ENCODE data around the gene FTL. TPM values are rescaled to one million over a fixed set of nuclear protein-coding genes. Genes with fewer than 3 reads are reported as not detected.

FTL gene
- total RNA-seq, 1 experiment from 2014 or later = 3,106 TPM

DNA sequence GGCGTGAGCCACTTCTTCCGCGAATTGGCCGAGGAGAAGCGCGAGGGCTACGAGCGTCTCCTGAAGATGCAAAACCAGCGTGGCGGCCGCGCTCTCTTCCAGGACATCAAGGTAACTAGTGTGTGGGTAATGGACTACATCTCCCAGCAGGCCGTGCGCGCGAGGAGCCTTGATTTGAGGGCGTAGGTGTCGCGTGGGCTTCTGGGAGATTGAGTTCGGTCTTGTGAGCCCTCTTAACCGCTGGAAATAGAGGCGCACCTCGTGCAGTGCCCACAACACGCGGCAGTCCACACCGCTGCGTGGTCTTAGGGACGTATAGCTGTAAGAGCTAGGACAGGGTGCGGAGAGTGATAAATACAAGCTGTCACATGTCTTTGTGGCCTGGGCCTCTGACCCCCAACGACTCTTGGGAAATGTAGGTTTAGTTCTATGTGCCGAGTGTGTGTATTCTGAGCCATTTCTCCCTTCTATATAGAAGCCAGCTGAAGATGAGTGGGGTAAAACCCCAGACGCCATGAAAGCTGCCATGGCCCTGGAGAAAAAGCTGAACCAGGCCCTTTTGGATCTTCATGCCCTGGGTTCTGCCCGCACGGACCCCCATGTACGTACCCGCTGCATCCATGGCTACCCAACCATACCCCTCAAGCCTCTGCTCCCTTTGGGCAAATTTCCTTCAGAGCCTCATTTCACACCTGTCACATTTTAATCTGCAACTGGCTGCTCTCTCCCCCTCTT lies 864 bp downstream of the FTL start:
- DNase-seq (ENCODE audit: low read depth) = peak; percentile 88

DNA sequence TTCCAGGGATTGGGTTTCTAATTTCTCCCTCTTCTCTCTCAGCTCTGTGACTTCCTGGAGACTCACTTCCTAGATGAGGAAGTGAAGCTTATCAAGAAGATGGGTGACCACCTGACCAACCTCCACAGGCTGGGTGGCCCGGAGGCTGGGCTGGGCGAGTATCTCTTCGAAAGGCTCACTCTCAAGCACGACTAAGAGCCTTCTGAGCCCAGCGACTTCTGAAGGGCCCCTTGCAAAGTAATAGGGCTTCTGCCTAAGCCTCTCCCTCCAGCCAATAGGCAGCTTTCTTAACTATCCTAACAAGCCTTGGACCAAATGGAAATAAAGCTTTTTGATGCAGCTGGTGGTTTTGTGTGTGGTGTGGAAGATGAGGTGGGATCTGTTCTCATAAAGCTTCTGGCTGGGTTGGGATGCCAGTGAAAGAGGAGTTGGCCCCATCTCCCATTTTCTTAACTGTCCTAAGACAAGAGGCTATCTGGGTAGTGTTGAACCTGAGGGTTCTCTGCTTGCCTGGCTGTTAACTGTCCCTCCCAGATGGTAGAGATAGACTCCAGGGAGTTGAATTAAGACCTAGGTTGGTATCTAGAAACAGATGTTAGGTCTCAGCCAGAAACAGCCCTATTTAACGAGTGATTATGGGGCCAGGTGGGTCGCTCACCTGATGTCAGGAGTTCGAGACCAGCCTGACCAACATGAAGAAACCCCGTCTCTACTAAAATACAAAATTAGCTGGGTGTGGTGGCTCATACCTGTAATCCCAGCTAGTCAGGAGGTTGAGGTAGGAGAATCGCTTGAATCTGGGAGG lies 1.6 kb downstream of the FTL start:
- DNase-seq (ENCODE audit: low read depth) = peak; percentile 28

DNA sequence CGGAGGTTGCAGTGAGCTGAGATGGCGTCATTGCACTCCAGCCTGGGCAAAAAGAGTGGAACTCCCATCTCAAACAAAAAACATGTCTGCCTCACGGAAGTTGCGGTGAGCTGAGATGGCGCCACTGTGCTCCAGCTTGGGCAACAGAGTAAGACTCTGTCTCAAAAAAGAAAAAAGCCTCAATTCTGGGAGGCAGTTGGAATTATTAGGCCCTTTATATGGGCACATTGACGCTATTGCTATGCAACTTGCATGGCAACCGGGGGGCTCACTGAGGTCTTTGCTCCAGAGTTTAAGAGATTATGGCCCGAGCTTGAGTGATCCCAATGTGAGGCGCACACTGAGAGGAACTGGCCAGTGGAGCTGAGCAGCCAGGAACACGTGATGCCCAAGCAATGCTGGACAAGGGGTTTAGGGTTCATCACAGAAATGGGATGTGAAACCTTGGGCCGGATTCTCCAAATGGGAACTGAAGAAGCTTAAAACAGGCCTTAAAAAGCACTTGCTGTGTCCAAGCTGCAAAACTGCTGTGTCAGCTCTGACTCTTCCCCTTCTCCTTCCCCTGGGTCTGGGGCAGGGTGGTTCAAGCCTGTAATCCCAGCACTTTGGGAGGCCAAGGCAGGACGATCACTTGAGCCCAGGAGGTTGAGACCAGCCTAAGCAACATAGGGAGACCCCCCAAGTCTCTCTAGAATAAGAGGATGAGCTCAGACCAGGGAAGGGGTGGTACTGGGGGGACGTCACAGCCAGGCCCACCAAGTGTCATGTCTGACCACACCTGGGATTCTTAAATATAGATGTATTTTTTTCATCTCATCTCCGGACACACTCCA lies 2.5 kb downstream of the FTL start:
- peak; percentile 64 for DNase-seq (ENCODE audit: low read depth)

DNA sequence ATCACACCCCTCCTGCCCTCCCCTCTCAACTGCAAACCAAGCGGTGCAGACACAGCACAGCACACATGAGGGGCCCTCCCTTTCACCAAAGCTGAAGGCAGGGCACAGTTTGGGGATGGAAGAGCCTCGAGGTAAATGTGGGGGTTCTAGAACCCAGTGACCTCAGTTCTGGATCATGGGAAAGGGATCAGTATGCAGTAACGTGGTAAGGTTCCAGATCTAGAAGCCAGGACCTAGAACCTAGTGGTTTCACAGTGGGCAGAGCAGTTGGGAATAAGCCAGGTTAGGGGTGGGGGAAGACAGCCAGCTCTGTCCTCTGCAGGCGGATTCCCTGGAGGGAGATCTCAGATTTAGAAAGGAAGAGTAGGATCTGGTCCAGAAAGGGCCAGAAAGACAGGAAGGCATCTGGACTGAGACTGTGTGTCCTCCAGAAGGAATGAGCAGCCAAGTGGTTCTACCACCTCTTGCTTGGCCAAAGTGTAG lies 3.1 kb downstream of the FTL start:
- DNase-seq (ENCODE audit: low read depth) = peak; percentile 30

DNA sequence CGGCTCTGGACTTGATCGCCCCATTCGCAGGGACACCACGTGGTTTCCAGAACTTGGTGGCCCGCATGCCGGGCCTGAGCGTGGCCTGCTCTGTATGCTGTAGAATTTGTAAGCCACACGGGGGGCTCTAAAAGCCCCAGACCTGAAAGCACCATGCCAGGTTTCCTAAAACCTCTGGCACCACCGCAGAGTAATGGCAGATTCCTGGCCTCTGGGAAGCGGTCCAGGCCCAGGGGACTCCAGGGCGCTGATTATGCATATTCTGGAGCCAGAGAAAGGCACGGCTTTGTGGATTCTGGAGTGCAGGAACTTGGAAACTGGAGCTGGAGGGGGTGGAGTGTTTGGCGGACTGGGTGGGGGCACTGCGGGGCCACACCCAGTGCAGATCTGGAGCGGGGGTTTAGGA lies 3.7 kb downstream of the FTL start:
- DNase-seq (ENCODE audit: low read depth) = no peak

DNA sequence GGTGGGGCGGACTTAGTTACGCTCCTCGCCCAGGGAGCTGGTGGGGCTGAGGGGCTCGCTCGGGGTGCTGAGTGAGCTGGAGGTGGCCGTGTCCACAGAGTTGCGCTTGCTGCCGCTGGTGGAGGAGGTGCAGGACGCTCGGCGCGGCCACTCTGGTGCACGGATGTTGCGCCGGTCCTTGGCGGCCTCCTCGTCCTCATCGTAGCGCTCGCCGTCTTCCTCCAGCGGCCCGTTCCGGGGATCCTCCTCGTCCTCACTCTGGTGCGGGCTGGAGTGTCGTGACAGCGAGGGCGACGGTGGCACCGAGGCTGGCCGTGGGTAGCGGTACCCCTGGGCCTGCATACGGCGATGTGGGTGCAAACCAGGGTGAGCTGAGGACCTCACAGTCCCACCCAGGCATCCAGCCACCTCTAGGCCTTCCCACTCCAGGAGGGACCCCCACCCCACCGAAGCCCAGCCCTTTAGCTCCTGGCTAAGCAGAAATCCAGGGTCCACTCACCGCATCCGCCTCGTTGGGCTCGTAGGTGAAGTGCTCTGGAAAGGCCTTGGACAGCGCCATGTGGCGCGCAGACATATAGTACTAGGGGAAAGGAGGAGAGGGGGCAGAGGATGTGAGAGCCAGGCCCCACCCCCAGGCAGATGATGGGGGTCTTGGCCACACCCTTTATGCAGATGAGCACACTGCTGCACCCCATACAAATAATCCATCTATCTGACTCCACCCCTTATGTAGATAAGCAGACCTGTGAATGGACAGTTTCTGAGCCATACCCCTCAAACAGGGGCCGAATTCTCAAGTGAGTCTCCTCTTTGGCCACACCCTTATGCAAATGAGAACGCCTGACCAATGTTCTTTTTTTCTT lies 4.4 kb downstream of the FTL start:
- DNase-seq (ENCODE audit: low read depth) = peak; percentile 25

DNA sequence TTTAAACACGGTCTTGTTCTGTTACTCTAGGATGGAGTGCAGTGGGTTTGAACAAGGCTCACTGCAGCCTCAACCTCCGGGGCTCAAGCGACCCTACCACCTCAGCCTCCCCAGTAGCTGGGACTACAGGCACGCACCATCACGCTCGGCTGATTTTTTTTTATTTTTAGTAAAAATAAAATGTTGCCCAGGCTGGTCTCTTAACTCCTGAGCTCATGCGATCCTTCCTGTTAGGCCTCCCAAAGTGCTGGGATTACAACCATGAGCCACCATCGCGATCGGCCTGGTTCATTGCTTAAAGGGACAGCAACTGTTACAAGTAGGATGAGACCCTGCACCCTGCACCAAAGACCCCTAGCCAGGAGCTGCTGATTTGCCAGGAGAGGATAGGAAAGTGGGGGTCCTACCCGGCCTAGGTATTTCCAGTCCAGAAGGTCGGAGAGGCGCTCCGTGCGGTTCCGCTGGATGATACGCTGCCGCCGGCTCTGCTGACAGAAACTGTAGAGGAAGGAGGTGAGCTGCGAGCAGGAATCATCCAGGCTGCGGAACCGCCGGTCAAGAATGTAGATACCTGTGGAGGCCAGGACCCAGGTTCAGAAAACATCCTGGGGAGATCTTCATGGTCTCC lies 5.1 kb downstream of the FTL start:
- DNase-seq (ENCODE audit: low read depth) = no peak

DNA sequence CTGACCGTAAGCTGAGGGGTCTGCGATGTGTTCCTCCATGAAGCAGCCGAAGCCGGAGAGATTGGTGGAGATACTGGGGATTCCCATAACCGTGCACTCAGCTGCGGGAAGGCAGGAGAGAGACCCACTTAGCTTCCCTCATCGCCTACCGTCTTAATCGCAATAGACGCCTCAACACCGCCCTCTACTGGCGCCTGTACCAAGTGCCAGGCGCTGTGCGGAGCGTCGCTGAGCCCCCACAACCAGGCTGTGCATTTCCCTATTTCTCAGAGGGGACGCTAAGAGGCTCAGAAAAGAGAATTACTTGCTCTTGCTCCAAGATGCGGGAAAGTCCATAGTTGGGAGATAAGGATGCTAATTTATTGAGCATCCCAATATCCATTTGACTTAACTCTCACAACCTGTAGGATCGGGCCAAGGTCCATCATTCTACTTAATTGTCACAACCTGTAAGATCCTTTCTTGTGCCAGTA lies 5.8 kb downstream of the FTL start:
- peak; percentile 27 for DNase-seq (ENCODE audit: low read depth)

DNA sequence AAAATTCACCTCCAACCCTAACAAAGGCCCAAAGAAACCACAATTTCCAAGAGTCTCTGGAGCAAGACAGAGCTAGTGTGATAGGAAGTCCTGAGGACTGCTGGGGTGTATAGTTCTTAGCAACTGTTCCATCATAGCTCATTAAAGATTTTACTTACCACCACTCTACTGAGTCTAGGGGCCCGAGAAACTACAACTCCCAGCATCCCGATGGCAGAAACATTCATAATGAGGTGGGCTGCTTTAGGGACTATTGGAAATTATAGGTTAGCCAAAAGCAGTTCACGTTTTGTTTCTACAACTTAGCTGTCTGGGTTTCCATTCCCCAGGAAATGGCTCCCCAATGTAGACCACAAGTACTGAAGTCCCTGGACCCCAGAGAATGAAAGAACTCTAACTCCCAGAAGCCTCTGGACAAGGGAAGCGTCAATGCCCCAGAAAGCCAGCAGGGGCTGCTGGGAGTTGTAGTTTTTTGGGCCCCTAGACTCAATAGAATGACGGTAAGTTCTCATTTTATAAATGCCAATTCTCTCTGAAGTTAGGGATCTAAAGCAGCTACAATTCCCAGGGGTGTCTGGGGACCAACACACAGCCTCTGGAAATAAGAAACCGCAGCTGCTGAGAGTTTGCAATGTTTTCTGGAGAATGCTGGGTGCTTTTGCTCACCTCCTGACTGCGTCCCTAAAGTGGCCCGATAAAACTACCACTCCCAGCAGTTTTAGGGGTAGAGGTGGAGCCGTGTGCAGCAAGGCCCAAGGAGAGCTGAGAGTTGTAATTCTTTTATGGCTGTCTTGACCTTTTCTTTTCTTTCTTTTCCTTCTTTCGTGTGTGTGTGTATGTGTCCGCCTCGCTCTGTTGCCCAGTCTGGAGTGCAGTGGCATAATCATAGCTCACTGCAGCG lies 11.1 kb downstream of the FTL start:
- peak; percentile 45 for DNase-seq (ENCODE audit: low read depth)

DNA sequence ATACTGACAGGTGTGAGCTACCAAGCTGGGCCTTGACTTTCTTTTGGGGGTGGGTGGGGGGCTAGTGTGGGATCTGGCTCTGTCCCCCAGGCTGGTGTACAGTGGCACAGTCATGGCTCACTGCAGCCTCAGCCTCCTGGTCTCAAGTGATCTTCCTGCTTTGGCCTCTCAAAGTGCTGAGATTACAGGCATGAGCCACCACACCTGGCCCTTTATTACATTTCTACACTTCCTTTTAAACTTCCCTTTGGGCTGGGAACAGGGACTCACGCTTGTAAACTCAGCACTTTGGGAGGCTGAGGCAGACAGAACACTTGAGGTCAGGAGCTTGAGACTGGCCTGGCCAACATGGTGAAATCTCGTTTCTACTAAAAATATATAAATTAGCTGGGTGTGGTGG lies 12.0 kb downstream of the FTL start:
- DNase-seq (ENCODE audit: low read depth) = no peak

DNA sequence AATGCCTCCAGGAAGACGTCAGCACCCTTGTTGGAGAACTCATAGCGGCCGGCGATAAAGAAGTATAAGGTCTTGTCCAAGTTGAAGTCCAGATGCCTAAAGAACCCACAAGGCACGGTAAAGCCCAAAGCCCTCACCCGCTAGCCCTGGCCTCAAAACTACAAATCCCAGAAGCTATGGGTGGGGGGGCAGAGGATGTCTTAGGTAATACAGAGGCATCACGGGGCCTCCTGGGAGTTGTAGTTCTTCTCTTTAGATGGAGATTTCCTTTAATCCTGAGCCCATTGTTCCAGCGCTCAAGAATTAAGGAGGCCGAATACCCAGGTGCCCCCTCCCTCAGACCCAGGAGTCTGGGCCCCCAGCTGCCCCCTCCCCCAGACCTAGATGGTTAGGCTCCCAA lies 17.2 kb downstream of the FTL start:
- no peak for DNase-seq (ENCODE audit: low read depth)

DNA sequence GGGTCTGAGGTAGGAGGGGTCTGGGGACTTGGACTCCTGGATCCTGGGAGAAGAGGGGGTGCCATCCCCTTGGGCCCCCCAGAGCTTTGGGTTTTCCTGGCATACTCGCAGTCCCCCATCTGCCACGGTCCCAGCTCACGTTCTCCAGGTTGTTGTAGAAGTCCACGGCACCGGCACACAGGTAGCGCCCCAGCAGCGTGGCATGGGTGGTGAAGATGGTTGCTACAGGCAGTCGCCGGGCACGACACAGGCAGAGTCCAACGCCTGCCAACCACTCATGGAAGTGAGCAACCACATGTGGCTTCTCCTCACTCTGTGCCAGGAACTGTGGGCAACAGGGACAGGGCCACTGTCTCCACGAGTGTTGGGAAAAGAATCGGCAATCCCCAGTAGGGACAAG lies 20.6 kb downstream of the FTL start:
- no peak for DNase-seq (ENCODE audit: low read depth)

DNA sequence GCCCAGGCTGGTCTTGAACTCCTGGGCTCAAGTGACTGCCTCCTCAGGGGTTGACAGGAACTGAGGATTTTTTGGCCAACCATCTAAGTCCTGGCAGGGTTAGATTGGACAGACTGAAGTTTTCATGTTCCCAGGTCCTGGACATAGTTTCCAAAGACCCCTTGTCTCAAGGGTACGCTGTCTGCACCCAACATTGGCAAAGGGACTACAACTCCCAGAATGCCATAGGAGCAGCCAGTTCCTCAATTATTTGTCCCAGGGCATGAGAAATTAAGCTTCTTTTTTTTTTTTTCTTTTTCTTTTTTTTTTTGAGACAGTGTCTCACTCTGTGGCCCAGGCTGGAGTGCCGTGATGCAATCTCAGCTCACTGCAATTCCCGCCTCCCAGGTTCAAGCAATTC lies 21.1 kb downstream of the FTL start:
- no peak for DNase-seq (ENCODE audit: low read depth)

DNA sequence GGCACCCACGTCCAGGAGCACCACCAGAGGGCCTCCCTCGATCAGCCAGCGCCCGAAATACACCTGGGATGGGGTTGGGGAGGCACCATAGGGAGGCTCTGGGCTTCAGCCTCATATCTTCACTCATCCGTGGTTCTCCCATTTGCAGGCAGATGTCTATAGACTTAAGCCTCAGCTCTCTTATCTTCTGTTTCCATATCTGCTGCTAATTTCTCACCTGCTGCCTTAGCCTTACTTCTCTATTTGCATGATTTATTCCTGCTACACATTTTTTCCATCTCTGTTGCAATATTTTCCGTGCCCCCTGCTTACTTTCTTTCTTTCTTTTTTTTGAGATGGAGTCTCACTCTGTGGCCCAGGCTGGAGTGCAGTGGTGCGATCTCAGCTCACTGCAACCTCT lies 22.2 kb downstream of the FTL start:
- DNase-seq (ENCODE audit: low read depth) = no peak

DNA sequence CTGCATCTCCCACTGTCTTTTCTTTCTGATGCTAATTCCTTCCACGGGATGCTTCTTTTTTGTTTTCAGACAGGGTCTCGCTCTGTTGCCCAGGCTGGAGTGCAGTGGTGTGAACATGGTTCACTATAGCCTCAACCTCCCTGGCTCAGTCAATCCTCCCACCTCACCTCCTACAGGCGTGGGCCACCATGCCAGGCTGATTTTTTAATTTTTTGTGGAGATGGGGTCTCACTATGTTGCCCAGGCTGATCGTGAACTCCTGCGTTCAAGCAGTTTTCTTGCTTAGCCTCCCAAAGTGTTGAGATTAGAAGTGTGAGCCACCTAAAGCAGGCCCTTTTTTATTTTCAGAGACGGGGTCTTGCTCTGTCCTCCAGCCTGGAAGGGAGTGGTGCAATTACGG lies 23.2 kb downstream of the FTL start:
- no peak for DNase-seq (ENCODE audit: low read depth)

DNA sequence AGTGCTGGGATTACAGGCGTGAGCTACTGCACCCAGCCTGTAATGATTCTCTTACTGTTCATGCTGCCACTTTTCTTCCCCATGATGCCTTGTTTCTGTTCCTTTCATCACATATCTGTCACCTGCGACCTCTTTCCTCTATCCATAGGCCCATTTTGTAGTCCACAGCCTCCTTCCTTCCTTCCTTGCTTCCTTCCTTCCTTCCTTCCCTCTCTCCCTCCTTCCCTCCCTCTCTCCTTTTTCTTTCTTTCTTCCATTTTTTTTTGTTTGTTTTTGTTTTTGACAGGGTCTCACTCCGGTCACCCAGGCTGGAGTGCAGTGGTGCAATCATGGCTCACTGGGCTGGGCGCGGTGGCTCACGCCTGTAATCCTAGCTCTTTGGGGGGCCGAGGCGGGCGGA lies 23.8 kb downstream of the FTL start:
- DNase-seq (ENCODE audit: low read depth) = no peak

DNA sequence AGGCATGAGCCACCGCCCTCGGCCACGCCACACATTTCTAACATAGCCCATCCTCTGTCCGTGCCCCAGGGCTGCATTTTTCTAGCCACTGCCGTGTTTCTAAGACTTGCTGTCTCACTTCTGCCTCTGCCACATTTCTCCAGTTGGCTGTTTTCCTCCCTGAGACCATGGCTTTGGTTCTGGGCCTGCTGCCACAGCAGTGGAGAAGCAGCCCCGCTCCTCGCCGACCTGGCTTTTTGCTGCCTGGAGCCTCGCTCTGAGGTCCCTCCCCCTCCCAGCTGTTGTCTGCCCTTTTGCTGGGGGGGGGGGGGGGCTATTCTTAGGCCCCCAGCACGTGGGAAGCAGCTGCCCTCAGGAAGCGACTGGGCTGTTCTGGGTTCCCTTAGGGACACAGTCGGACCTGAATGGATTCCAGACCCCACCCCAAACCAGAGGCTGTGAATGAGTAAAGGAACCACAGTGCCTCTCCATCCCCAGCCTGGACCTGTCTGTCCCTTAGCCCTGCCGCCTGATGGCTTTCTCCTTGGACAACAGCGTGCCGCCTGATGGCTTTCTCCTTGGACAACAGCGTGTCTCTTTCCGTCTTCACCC lies 24.7 kb downstream of the FTL start:
- DNase-seq (ENCODE audit: low read depth) = no peak

DNA sequence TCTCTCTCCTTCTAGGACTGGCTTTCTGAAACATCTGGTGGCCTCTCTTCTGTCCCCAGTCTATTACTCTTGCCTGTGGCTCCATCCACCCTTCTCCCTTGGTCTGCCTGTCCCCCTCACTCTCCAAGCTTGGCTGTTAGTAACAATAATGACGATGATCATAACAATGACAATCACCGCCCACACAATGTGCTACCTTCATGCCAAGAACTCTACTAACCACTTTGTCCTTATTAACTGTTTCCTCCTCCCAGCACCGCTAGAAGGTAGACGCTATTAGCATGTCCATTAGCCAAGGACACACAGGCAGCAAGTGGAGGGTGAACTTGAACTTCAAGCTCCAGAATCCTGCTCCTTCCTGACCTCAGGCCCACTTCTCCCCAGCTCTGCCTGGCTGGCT lies 25.3 kb downstream of the FTL start:
- DNase-seq (ENCODE audit: low read depth) = no peak

DNA sequence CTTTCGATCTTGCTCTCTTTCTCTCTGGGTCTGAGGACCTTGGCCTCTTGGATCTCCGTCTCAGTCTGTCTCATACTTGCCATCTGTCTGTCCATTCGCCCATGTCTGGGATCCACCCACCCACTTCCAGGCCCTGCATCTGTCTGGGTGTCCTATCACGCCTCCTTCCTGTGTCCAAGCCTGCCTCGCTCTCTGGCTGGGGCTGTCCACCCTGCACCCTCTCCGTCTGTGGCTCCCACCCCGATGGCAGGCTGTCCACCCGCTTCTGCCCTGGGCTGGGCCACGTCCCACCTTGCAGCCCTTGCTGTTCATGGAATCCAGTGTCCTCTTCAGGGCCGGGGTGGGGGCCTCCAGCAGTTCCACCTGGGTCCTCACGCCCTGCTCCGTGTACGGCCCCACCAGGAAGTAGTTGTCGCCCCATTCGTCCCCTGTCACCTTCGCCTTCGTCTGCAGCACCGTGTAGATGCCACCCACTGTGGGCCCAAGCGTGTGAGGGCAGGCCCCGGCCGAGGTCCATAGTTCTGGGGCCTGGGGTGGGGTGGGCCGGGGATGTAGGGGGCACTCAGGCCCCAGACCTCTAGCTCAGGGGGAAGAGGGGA lies 26.0 kb downstream of the FTL start:
- no peak for DNase-seq (ENCODE audit: low read depth)

All from M059J (cell line).